HepG2 (cell line): ENCODE data around the gene GRAMD4. TPM values are rescaled to one million over a fixed set of nuclear protein-coding genes. Genes with fewer than 3 reads are reported as not detected.

Experiments
- ATAC-seq: fragments of 200-7000 bp; cut with Tn5 transposase; 3 replicates; pipeline ENCODE4 v1.9.1; 2020; ENCODE audit warnings: mild to moderate bottlenecking, moderate library complexity
- BruUV-seq: library from RNA; stranded (reverse); fragments of 400-500 nt; replicated peaks from 2 replicates; lab custom pipeline; 2021; lab: Mats Ljungman, UMichigan
- CTCF ChIA-PET: fragments of 300-600 bp; formaldehyde crosslinking; extraction: SDS; loops from one replicate; lab custom pipeline; 2021; ENCODE audit warnings: low total read pairs, inconsistent platforms, low intra/inter-chr PET ratio; lab: Yijun Ruan, JAX
- POLR2A ChIA-PET: fragments of 350-600 bp; sonication (Branson Sonifier 250); formaldehyde crosslinking; loops from one replicate; lab custom pipeline; 2020; ENCODE audit warnings: antibody characterized with exemption, inconsistent platforms; lab: Yijun Ruan, JAX
- DNase-seq: peaks from one replicate; pipeline ENCODE4 v3.0.0-alpha.2; 2015; ENCODE audit warnings: low spot score
- FAIRE-seq: peaks from 3 replicates; lab custom pipeline; 2011; peaks lifted over from hg19 to GRCh38; lab: Jason Lieb, UNC
- H2AFZ ChIP-seq: one replicate; pipeline ENCODE4 v1.6.1; 2011; ENCODE audit warnings: low read length, inconsistent platforms
- H3K27ac ChIP-seq: fragments of 300-600 bp; 3 replicates; pipeline ENCODE4 v1.8.0; 2011; ENCODE audit warnings: mixed run types, mild to moderate bottlenecking, mixed read lengths, low read length, inconsistent platforms; ENCODE audit not compliant: insufficient read depth; ENCODE audit errors: extremely low read length
- H3K27me3 ChIP-seq, 2 experiments: fragments of 200-600 bp in 1 of 2; 2 replicates in 1 of 2; 3 replicates in 1 of 2; pipeline versions ENCODE4 v1.6.0 to v1.8.0; 2011; ENCODE audit warnings: low read length in 2 of 2, mild to moderate bottlenecking in 2 of 2, moderate library complexity in 2 of 2, inconsistent platforms in 1 of 2; ENCODE audit not compliant: insufficient read depth in 2 of 2, control insufficient read depth in 1 of 2
- H3K36me3 ChIP-seq, 2 experiments: fragments of 200-600 bp in 1 of 2; replicated peaks in 1 of 2; 2 replicates in 1 of 2; 3 replicates in 1 of 2; pipeline versions ENCODE4 v1.5.1 to v1.8.0; 2011; ENCODE audit warnings: low read length in 2 of 2, inconsistent platforms in 1 of 2; ENCODE audit not compliant: insufficient read depth in 2 of 2, control insufficient read depth in 1 of 2
- H3K4me1 ChIP-seq: 2 replicates; pipeline ENCODE4 v1.5.1; 2012; ENCODE audit warnings: low read length, inconsistent platforms; ENCODE audit not compliant: insufficient read depth
- H3K4me2 ChIP-seq: 2 replicates; pipeline ENCODE4 v1.6.0; 2011; ENCODE audit warnings: low read depth, low read length, inconsistent platforms
- H3K4me3 ChIP-seq, 3 experiments: fragments of 200-600 bp in 1 of 3; sonication (generic), shearing (Covaris generic) in 1 of 3; replicated peaks in 1 of 3; 2 replicates each; pipeline ENCODE4 v1.5.1; 2011 to 2016; ENCODE audit warnings: low read length in 3 of 3, inconsistent platforms in 2 of 3, low read depth in 2 of 3, mild to moderate bottlenecking in 2 of 3, control low read depth in 1 of 3, mixed read lengths in 1 of 3; ENCODE audit not compliant: insufficient read depth in 1 of 3
- H3K79me2 ChIP-seq: one replicate; pipeline ENCODE4 v1.6.1; 2011; ENCODE audit warnings: low read length, inconsistent platforms; ENCODE audit not compliant: insufficient read depth
- H3K9ac ChIP-seq: 2 replicates; pipeline ENCODE4 v1.6.0; 2011; ENCODE audit warnings: mild to moderate bottlenecking, low read depth, low read length, inconsistent platforms; ENCODE audit not compliant: insufficient read depth
- H3K9me3 ChIP-seq: 2 replicates; pipeline ENCODE4 v1.5.1; 2012; ENCODE audit warnings: mild to moderate bottlenecking, low read length
- H4K20me1 ChIP-seq: 2 replicates; pipeline ENCODE4 v1.6.0; 2011; ENCODE audit warnings: inconsistent platforms, mild to moderate bottlenecking, low read length, moderate library complexity; ENCODE audit not compliant: insufficient read depth
- CENPX ChIP-seq: sonication (generic); formaldehyde crosslinking; IDR thresholded peaks from 2 replicates; pipeline ENCODE4 v1.9.0; 2021; ENCODE audit warnings: mild to moderate bottlenecking, missing genetic modification reagents, moderate library complexity
- GABPA ChIP-seq, 2 experiments: IDR thresholded peaks; 2 replicates each; pipeline ENCODE4 v1.6.1; 2011 to 2016; ENCODE audit warnings: low read depth in 2 of 2, low read length in 1 of 2, missing biosample characterization in 1 of 2, missing genetic modification characterization in 1 of 2
- GPN1 ChIP-seq: sonication (generic); formaldehyde crosslinking; IDR thresholded peaks from 2 replicates; pipeline ENCODE4 v1.5.1; 2020; ENCODE audit warnings: missing genetic modification reagents, borderline replicate concordance
- KDM2A ChIP-seq: sonication (generic); formaldehyde crosslinking; IDR thresholded peaks from 2 replicates; pipeline ENCODE4 v1.4.0; 2020; ENCODE audit warnings: low read depth, missing genetic modification reagents, borderline replicate concordance
- KLF15 ChIP-seq: sonication (generic); formaldehyde crosslinking; IDR thresholded peaks from 2 replicates; pipeline ENCODE4 v1.8.1; 2023; ENCODE audit warnings: borderline replicate concordance, mild to moderate bottlenecking, inconsistent platforms, missing genetic modification reagents, mixed read lengths
- MAF1 ChIP-seq: sonication (generic); formaldehyde crosslinking; IDR thresholded peaks from 2 replicates; pipeline ENCODE4 v1.5.0; 2020; ENCODE audit warnings: missing genetic modification reagents, borderline replicate concordance
- MTA1 ChIP-seq: sonication (generic); formaldehyde crosslinking; IDR thresholded peaks from 2 replicates; pipeline ENCODE4 v1.4.0; 2020; ENCODE audit warnings: missing genetic modification reagents, mild to moderate bottlenecking, borderline replicate concordance
- MYPOP ChIP-seq: sonication (generic); formaldehyde crosslinking; IDR thresholded peaks from 2 replicates; pipeline ENCODE4 v1.8.1; 2023; ENCODE audit warnings: mild to moderate bottlenecking, moderate library complexity, missing genetic modification reagents
- RARA ChIP-seq: IDR thresholded peaks from 2 replicates; pipeline ENCODE4 v1.6.1; 2016; ENCODE audit warnings: missing genetic modification reagents, missing compliant biosample characterization
- ZBTB1 ChIP-seq: sonication (generic); formaldehyde crosslinking; IDR thresholded peaks from 2 replicates; pipeline ENCODE4 v1.4.0; 2020; ENCODE audit warnings: missing genetic modification reagents, borderline replicate concordance
- ZBTB7A ChIP-seq: sonication (generic); formaldehyde crosslinking; IDR thresholded peaks from 2 replicates; pipeline ENCODE4 v1.8.0; 2022; ENCODE audit warnings: mild to moderate bottlenecking, missing genetic modification reagents
- ZFP82 ChIP-seq: sonication (generic); formaldehyde crosslinking; IDR thresholded peaks from 2 replicates; pipeline ENCODE4 v1.5.1; 2020; ENCODE audit warnings: mild to moderate bottlenecking, missing genetic modification reagents, borderline replicate concordance
- ZFP91 ChIP-seq: sonication (generic); formaldehyde crosslinking; IDR thresholded peaks from 2 replicates; pipeline ENCODE4 v1.9.0; 2022; ENCODE audit warnings: missing genetic modification reagents, mild to moderate bottlenecking, borderline replicate concordance
- ZNF180 ChIP-seq: sonication (generic); formaldehyde crosslinking; IDR thresholded peaks from 2 replicates; pipeline ENCODE4 v1.4.0; 2020; ENCODE audit warnings: low read depth, missing genetic modification reagents, borderline replicate concordance
- ZNF329 ChIP-seq: sonication (generic); formaldehyde crosslinking; IDR thresholded peaks from 2 replicates; pipeline ENCODE4 v1.9.0; 2021; ENCODE audit warnings: low read depth, mild to moderate bottlenecking, missing genetic modification reagents
- ZNF430 ChIP-seq: sonication (generic); formaldehyde crosslinking; IDR thresholded peaks from 2 replicates; pipeline ENCODE4 v1.9.0; 2021; ENCODE audit warnings: mild to moderate bottlenecking, missing genetic modification reagents
- ZSCAN31 ChIP-seq: sonication (generic); formaldehyde crosslinking; IDR thresholded peaks from 2 replicates; pipeline ENCODE4 v1.5.0; 2020; ENCODE audit warnings: low read depth, mild to moderate bottlenecking, missing genetic modification reagents
- WGBS: methylation state at CpG from one replicate; pipeline ENCODE4 v1.1.6; 2017; ENCODE audit warnings: low lambda C conversion rate; 5-methylcytosine and 5-hydroxymethylcytosine counted together
- in situ Hi-C: cut with HindIII; loops from 2 replicates; pipeline ENCODE4 v1.10.0; 2017; ENCODE audit warnings: low pct_unique_long_range_greater_than_20kb; ENCODE audit not compliant: extremely low pct_ligation_motif_present
- intact Hi-C: fragments of 100-400 bp; cut with micrococcal nuclease; formaldehyde crosslinking; loops from one replicate; pipeline ENCODE4 v1.10.0; 2022; ENCODE audit not compliant: unreplicated experiment
- polyA plus RNA-seq, 8 experiments: library from polyadenylated mRNA; depleted of rRNA in 3 of 8; stranded (reverse) in 7 of 8; unstranded in 1 of 8; fragments of >200 nt; fragmentation: Illumina TruSeq in 4 of 8; extraction: Trizol in 4 of 8; gene quantifications; 2 replicates each; pipeline versions ENCODE4 v1.2.1 to v1.2.3, GENCODE V29; 2011 to 2016; ENCODE audit warnings: low read depth in 4 of 8, missing spikeins in 1 of 8, mixed read lengths in 1 of 8; ENCODE audit not compliant: insufficient read depth in 1 of 8
- total RNA-seq, 5 experiments: library from RNA; depleted of rRNA; stranded (reverse); fragments of >200 nt; fragmentation: Illumina TruSeq; extraction: Trizol; gene quantifications; 2 replicates each; pipeline ENCODE4 v1.2.3, GENCODE V29; 2016; ENCODE audit warnings: low read depth in 1 of 5
- TF ChIP-seq, protein P1 (sequence below): sonication (generic); formaldehyde crosslinking; IDR thresholded peaks from 2 replicates; pipeline ENCODE4 v1.5.1; 2020; ENCODE audit warnings: missing genetic modification reagents, mild to moderate bottlenecking, borderline replicate concordance
- TF ChIP-seq, protein P2 (sequence below): sonication (generic); formaldehyde crosslinking; IDR thresholded peaks from 2 replicates; pipeline ENCODE4 v1.4.0; 2020; ENCODE audit warnings: mild to moderate bottlenecking, missing genetic modification reagents

GRAMD4 gene
- total and polyA plus RNA-seq, 2 of the 13 experiments (the other 11 are each of a cell fraction or from before 2014, with no cell fraction given): 15.2 to 15.7 TPM

DNA sequence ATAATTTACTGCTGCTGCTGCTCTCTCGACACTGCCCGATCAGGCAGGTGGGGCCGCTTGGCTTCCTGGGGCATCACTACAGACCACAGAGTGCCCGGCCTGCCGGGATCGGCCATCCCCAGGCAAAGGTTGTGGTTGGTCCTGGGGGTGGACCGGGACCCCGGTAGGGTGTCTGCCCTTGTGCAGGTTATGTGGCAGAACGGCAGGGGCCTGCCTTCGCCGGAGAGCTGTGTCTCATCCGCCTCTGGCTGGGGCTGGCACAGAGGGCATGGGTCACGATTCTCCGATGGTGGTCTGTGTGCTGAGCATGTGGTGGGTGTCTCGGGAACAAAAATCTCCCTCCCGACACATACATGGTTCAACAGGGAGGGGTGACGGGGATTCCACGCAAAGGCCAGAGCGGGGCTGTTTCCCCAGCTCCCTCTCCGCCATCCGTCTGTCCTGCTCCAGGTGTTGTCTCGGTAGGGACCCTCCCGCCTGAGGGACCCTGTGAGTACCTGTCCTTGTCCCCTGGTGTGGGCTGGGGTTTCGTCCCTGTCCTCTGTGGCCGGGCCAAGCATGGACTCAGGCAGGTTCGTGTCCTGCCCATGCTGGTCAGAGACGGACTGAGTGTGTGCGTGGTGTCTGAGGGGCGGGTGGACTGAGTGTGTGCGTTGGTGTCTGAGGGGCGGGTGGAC lies 7.8 kb downstream of the GRAMD4 start:
- ATAC-seq (no peak), DNase-seq (no peak), FAIRE-seq (no peak)
- H3K4me3 ChIP-seq: no peak overlapping the region
- CTCF ChIA-PET: no interaction called here
- no peaks in the 10 kb centered on the region for H3K4me1 ChIP-seq
- H3K4me2 ChIP-seq: no peak overlapping the region
- no peaks in the 10 kb centered on the region for H3K27me3 ChIP-seq
- 98% methylated on average over 16 of the region's 31 CpGs for WGBS
- H4K20me1 ChIP-seq: no peaks in the 10 kb centered on the region
- no peak overlapping the region for H2AFZ ChIP-seq
- no peak overlapping the region for H3K27ac ChIP-seq
- no peaks in the 10 kb centered on the region for H3K9me3 ChIP-seq
- POLR2A ChIA-PET: no interaction called here
- no TSS peak for BruUV-seq
- in situ Hi-C loops (no loop called here), intact Hi-C loops (no loop called here)
- no peaks in the 10 kb centered on the region for H3K79me2 ChIP-seq
- H3K9ac ChIP-seq: no peak overlapping the region
- no peaks in the 10 kb centered on the region; a peak in 2 of 5 replicates for H3K36me3 ChIP-seq
- TF ChIP-seq ZBTB1 (CRISPR knock-in tag) (no peak), GABPA (IDR thresholded peaks at IDR 0.05; ENCODE audit: low read depth, low read length) (no peak), GABPA (CRISPR knock-in tag; IDR thresholded peaks at IDR 0.05; ENCODE audit: low read depth) (no peak), ZNF329 (no peak), ZFP82 (CRISPR knock-in tag) (no peak), KDM2A (CRISPR knock-in tag) (no peak), ZNF180 (no peak), ZNF430 (CRISPR knock-in tag) (no peak), CENPX (CRISPR knock-in tag) (no peak), KLF15 (CRISPR knock-in tag) (no peak), GPN1 (CRISPR knock-in tag) (no peak), RARA (CRISPR knock-in tag) (no peak), ZFP91 (no peak), ZSCAN31 (CRISPR knock-in tag) (no peak), MTA1 (CRISPR knock-in tag) (no peak), ZBTB7A (CRISPR knock-in tag) (no peak), MYPOP (CRISPR knock-in tag) (no peak), MAF1 (CRISPR knock-in tag) (no peak)
- TF ChIP-seq, protein P1, sequence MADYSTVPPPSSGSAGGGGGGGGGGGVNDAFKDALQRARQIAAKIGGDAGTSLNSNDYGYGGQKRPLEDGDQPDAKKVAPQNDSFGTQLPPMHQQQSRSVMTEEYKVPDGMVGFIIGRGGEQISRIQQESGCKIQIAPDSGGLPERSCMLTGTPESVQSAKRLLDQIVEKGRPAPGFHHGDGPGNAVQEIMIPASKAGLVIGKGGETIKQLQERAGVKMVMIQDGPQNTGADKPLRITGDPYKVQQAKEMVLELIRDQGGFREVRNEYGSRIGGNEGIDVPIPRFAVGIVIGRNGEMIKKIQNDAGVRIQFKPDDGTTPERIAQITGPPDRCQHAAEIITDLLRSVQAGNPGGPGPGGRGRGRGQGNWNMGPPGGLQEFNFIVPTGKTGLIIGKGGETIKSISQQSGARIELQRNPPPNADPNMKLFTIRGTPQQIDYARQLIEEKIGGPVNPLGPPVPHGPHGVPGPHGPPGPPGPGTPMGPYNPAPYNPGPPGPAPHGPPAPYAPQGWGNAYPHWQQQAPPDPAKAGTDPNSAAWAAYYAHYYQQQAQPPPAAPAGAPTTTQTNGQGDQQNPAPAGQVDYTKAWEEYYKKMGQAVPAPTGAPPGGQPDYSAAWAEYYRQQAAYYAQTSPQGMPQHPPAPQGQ: no peak
- TF ChIP-seq, protein P2, sequence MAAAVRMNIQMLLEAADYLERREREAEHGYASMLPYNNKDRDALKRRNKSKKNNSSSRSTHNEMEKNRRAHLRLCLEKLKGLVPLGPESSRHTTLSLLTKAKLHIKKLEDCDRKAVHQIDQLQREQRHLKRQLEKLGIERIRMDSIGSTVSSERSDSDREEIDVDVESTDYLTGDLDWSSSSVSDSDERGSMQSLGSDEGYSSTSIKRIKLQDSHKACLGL (CRISPR knock-in tag): no peak
